Activated T-helper 1 cell treated with anti-CD3 and anti-CD28 coated beads, Interleukin-12 subunit alpha, Interleukin-12 subunit beta, Interleukin-2, Interleukin-4 antibody, amounts not matched to agents 30 ng/mL and 10 ng/mL and 1 ng/mL, durations not matched to agents 14 hours and 24 hours and 36 hours (primary cell): ENCODE measurements around the gene SPPL3. TPM values are rescaled to one million over a fixed set of nuclear protein-coding genes. Genes with fewer than 3 reads are reported as not detected.

Experiments
- DNase-seq: peaks from one replicate; pipeline ENCODE4 v3.0.0; 2021; ENCODE audit warnings: low spot score
- H3K27ac Mint-ChIP-seq: one replicate; pipeline ENCODE4 v1.8.0; 2021; ENCODE audit warnings: mild to moderate bottlenecking, mixed read lengths
- H3K27me3 Mint-ChIP-seq: one replicate; pipeline ENCODE4 v1.8.0; 2022; ENCODE audit warnings: mild to moderate bottlenecking, moderate library complexity, mixed read lengths; ENCODE audit not compliant: insufficient read depth
- H3K36me3 Mint-ChIP-seq: one replicate; pipeline ENCODE4 v1.8.0; 2021; ENCODE audit warnings: low read depth, mixed read lengths
- H3K4me1 Mint-ChIP-seq: one replicate; pipeline ENCODE4 v1.8.0; 2021; ENCODE audit warnings: low read depth, mixed read lengths
- H3K4me3 Mint-ChIP-seq: one replicate; pipeline ENCODE4 v1.8.0; 2021; ENCODE audit warnings: mild to moderate bottlenecking, moderate library complexity, mixed read lengths
- H3K9me3 Mint-ChIP-seq: one replicate; pipeline ENCODE4 v1.8.0; 2021; ENCODE audit warnings: mixed read lengths
- intact Hi-C: fragments of 100-400 bp; cut with micrococcal nuclease; formaldehyde crosslinking; loops from one replicate; pipeline ENCODE4 v1.15.1; 2024
- total RNA-seq: library from RNA; stranded (reverse); gene quantifications from 2 replicates; pipeline ENCODE4 v1.2.3, GENCODE V29; 2022

SPPL3 gene
- total RNA-seq, 1 donor from 2014 or later = 27.3 TPM

DNA sequence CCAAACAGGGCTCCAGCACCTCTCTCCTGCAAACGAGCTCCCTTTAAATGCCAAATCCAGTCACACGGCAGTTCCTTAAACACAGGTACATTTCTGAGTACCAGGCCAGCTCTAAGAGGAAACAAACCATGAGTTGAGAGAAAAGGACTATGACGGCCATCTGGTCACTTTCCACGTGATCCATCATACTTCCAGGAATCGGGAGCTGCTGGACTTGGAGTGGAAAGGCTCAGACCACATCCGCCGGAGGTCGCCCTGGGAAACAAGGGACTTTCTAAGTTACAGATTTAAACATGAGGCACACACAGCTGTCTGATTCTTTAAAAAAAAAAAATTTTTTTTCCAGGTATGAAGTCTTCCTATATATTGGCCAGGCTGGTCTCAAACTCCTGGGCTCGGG lies 139.3 kb downstream of the SPPL3 start:
- Mint-ChIP-seq H3K27me3 (no peaks in the 10 kb centered on the region), H3K9me3 (no peaks in the 10 kb centered on the region), H3K4me1 (peaks cover 8% of the 10 kb centered on the region), H3K36me3 (peaks cover 27% of the 10 kb centered on the region), H3K4me3 (no peak overlapping the region), H3K27ac (no peak overlapping the region)
- intact Hi-C loops = no loop called here
- DNase-seq = no peak

- peaks cover 23% of the 10 kb centered on the region for H3K36me3 Mint-ChIP-seq
- no peak overlapping the region for H3K27ac Mint-ChIP-seq
Measured at GRCh38 chr12:120763250-120763649, 140.9 kb downstream of the SPPL3 start.

GRCh38 chr12:120762086-120762485 lies 142.1 kb downstream of the SPPL3 start:
- Mint-ChIP-seq H3K9me3 (no peaks in the 10 kb centered on the region), H3K36me3 (peaks cover 21% of the 10 kb centered on the region), H3K27me3 (no peaks in the 10 kb centered on the region), H3K4me3 (no peak overlapping the region), H3K4me1 (peaks cover 8% of the 10 kb centered on the region), H3K27ac (no peak overlapping the region)
- DNase-seq = no peak
- intact Hi-C loops = no loop called here

More at GRCh38 chr12:120763250-120763649, 140.9 kb downstream of the SPPL3 start:
- Mint-ChIP-seq H3K4me1 (peaks cover 8% of the 10 kb centered on the region), H3K4me3 (no peak overlapping the region), H3K9me3 (no peaks in the 10 kb centered on the region), H3K27me3 (no peaks in the 10 kb centered on the region)
- no peak for DNase-seq
- intact Hi-C loops = no loop called here

GRCh38 chr12:120761519-120761934 lies 142.6 kb downstream of the SPPL3 start:
- peaks cover 8% of the 10 kb centered on the region for H3K4me1 Mint-ChIP-seq

GRCh38 chr12:120760349-120761254 lies 143.6 kb downstream of the SPPL3 start:
- Mint-ChIP-seq H3K4me1 (peaks cover 8% of the 10 kb centered on the region), H3K27ac (peak overlapping the region; percentile 52), H3K36me3 (peaks cover 17% of the 10 kb centered on the region), H3K27me3 (no peaks in the 10 kb centered on the region), H3K4me3 (peak overlapping the region; percentile 15), H3K9me3 (peaks cover under 1% of the 10 kb centered on the region)
- peak; percentile 8 for DNase-seq
- intact Hi-C loops = no loop called here

More at GRCh38 chr12:120761519-120761934, 142.6 kb downstream of the SPPL3 start:
- no peaks in the 10 kb centered on the region for H3K27me3 Mint-ChIP-seq
- H3K36me3 Mint-ChIP-seq = peaks cover 18% of the 10 kb centered on the region
- H3K27ac Mint-ChIP-seq = no peak overlapping the region
- intact Hi-C loops = no loop called here
- H3K4me3 Mint-ChIP-seq = no peak overlapping the region
- H3K9me3 Mint-ChIP-seq = no peaks in the 10 kb centered on the region
- no peak for DNase-seq

- peaks cover 9% of the 10 kb centered on the region for H3K9me3 Mint-ChIP-seq
- H3K27me3 Mint-ChIP-seq = no peaks in the 10 kb centered on the region
- H3K4me3 Mint-ChIP-seq = no peak overlapping the region
- no peak overlapping the region for H3K27ac Mint-ChIP-seq
- peaks cover 17% of the 10 kb centered on the region for H3K36me3 Mint-ChIP-seq
- DNase-seq = no peak
- H3K4me1 Mint-ChIP-seq = peaks cover 8% of the 10 kb centered on the region
- intact Hi-C loops = no loop called here
Measured at GRCh38 chr12:120759591-120760348, 144.4 kb downstream of the SPPL3 start.

DNA sequence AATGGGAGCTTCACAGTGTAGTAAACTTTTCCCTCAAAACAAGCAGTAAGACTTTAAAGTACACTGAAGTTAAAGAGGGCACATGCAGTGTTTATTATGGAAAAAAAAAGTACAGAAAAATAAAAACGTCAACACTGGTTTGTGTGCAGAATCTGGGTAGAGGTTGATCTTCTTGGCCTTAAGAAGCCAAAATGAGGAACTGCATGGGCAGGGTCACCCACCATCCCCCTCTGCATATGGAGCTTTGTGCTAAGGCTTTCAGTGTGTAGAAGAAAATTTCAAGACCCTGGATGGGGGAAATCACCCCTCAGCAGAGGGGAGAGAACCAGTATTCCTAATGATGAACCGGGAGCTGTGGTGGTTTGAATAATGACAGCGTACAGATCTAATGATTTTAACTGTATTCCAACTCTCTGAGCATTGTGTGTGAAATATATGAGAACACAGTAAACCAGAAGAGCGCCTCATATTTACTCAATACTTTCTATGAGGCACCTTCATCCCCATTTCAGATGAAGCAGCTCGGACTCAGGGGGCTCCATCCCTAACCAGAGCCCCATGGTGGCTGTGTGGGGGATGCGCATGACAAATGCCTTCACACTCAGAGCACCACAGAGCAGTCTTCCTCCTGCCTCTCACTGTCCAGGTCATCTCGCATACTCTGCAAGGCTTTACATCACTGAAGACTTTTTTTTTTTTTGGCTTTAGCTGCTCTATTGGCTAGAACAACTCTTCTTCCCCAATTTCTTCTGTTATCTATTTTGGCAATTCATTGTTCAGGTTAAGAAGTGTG lies 145.2 kb downstream of the SPPL3 start:
- peaks cover 11% of the 10 kb centered on the region for H3K36me3 Mint-ChIP-seq

GRCh38 chr12:120757949-120758348 lies 146.2 kb downstream of the SPPL3 start:
- intact Hi-C loops = no loop called here
- Mint-ChIP-seq H3K4me1 (peaks cover 13% of the 10 kb centered on the region), H3K36me3 (peaks cover 13% of the 10 kb centered on the region), H3K4me3 (no peak overlapping the region), H3K27ac (no peak overlapping the region), H3K27me3 (no peaks in the 10 kb centered on the region), H3K9me3 (peaks cover 13% of the 10 kb centered on the region)
- DNase-seq = no peak

More for the DNA sequence above, 145.2 kb downstream of the SPPL3 start:
- no peak overlapping the region for H3K27ac Mint-ChIP-seq
- intact Hi-C loops = no loop called here
- no peak overlapping the region for H3K4me3 Mint-ChIP-seq
- H3K9me3 Mint-ChIP-seq = peaks cover 9% of the 10 kb centered on the region
- DNase-seq = no peak
- no peaks in the 10 kb centered on the region for H3K27me3 Mint-ChIP-seq
- H3K4me1 Mint-ChIP-seq = peaks cover 8% of the 10 kb centered on the region

GRCh38 chr12:120757226-120757742 lies 146.9 kb downstream of the SPPL3 start:
- Mint-ChIP-seq H3K36me3 (peaks cover 12% of the 10 kb centered on the region), H3K27me3 (no peaks in the 10 kb centered on the region), H3K4me1 (peaks cover 13% of the 10 kb centered on the region), H3K9me3 (peaks cover 13% of the 10 kb centered on the region), H3K27ac (no peak overlapping the region), H3K4me3 (no peak overlapping the region)
- no peak for DNase-seq
- intact Hi-C loops = no loop called here

GRCh38 chr12:120755269-120755668 lies 148.9 kb downstream of the SPPL3 start:
- peaks cover 2% of the 10 kb centered on the region for H3K36me3 Mint-ChIP-seq
- intact Hi-C loops = no loop called here
- no peak overlapping the region for H3K27ac Mint-ChIP-seq

GRCh38 chr12:120754792-120755191 lies 149.4 kb downstream of the SPPL3 start:
- no peak overlapping the region for H3K4me3 Mint-ChIP-seq
- H3K9me3 Mint-ChIP-seq = peaks cover 13% of the 10 kb centered on the region
- no peak for DNase-seq
- H3K4me1 Mint-ChIP-seq = peaks cover 5% of the 10 kb centered on the region
- peaks cover 2% of the 10 kb centered on the region for H3K36me3 Mint-ChIP-seq
- intact Hi-C loops = no loop called here
- no peaks in the 10 kb centered on the region for H3K27me3 Mint-ChIP-seq
- no peak overlapping the region for H3K27ac Mint-ChIP-seq

More at GRCh38 chr12:120755269-120755668, 148.9 kb downstream of the SPPL3 start:
- Mint-ChIP-seq H3K4me3 (no peak overlapping the region), H3K9me3 (peaks cover 13% of the 10 kb centered on the region), H3K4me1 (peaks cover 5% of the 10 kb centered on the region), H3K27me3 (no peaks in the 10 kb centered on the region)
- no peak for DNase-seq

- peaks cover 13% of the 10 kb centered on the region for H3K9me3 Mint-ChIP-seq
- intact Hi-C loops = no loop called here
- peaks cover 5% of the 10 kb centered on the region for H3K4me1 Mint-ChIP-seq
- H3K27ac Mint-ChIP-seq = no peak overlapping the region
- no peak for DNase-seq
- no peak overlapping the region for H3K4me3 Mint-ChIP-seq
- H3K36me3 Mint-ChIP-seq = peaks cover 2% of the 10 kb centered on the region
- no peaks in the 10 kb centered on the region for H3K27me3 Mint-ChIP-seq
Measured at GRCh38 chr12:120751389-120751788, 152.8 kb downstream of the SPPL3 start.
